LNCAP (cell line): ENCODE data around the gene GNG5.

Experiments used
- TF ChIP-seq, protein P1 (sequence below): fragments of 450-650 bp; IDR thresholded peaks from 2 replicates; pipeline ENCODE4 v1.5.1; 2017; ENCODE audit warnings: mild to moderate bottlenecking

GNG5 gene

DNA sequence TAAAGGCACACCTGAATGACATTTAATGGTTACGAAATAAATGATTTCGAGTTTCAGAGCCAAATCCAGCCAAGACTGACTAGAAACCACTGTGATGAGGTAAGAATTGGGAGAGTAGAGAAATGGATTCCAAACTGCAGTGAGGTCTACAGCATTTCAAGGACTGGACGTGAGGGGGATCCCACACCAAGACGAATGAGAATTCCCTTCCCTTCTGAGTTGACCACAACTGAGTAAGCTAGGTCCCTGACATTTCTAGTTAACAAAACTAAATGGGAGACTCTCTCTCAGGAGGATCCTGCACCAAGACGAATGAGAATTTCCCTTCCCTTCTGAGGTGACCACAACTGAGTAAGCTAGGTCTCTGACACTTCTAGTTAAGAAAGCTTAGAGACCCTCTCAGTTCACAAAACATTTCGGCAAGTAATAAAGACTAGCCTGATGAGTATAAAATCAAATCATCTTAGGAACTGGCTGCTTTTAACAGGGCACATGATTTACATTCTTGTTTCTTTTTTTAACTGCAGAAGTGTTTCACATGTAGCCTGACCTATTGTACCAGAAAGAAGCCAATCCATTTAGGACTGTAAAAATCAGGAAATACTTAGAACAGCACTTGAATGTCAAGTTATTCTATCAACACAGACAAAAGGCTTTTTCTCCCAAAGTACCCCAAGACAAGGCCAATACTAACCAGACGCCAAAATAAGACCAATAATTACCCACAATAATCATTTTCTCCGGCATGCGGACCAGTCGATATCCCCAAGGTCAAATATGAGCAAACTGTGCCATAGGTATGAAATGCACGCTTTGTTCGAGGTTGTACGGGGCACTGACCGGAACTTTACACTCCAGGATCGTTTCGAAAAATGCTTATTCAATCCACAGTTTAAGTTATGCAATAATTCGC is 1.5 kb downstream of the GNG5 start:
- TF ChIP-seq, protein P1, sequence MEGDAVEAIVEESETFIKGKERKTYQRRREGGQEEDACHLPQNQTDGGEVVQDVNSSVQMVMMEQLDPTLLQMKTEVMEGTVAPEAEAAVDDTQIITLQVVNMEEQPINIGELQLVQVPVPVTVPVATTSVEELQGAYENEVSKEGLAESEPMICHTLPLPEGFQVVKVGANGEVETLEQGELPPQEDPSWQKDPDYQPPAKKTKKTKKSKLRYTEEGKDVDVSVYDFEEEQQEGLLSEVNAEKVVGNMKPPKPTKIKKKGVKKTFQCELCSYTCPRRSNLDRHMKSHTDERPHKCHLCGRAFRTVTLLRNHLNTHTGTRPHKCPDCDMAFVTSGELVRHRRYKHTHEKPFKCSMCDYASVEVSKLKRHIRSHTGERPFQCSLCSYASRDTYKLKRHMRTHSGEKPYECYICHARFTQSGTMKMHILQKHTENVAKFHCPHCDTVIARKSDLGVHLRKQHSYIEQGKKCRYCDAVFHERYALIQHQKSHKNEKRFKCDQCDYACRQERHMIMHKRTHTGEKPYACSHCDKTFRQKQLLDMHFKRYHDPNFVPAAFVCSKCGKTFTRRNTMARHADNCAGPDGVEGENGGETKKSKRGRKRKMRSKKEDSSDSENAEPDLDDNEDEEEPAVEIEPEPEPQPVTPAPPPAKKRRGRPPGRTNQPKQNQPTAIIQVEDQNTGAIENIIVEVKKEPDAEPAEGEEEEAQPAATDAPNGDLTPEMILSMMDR, result no peak

DNA sequence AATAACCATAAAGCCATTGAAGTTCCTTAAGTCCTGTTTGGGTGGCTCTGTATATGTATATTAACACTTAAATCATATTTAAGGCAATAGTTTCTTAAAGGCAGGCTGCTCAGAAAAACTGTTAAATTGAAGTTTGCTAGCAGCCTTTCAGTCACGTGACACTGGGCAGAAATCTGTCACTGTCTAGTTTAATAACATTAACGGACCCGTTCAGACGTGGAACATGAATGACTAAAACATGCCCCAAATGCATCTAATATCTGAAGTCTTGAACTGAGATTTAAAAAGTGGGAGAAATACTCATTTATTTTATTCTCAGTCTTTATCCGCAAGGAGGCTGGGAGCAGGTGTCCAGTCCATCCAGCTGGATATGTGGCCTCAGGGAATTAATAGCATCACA is 3.5 kb downstream of the GNG5 start:
- TF ChIP-seq, protein P1, result no peak

DNA sequence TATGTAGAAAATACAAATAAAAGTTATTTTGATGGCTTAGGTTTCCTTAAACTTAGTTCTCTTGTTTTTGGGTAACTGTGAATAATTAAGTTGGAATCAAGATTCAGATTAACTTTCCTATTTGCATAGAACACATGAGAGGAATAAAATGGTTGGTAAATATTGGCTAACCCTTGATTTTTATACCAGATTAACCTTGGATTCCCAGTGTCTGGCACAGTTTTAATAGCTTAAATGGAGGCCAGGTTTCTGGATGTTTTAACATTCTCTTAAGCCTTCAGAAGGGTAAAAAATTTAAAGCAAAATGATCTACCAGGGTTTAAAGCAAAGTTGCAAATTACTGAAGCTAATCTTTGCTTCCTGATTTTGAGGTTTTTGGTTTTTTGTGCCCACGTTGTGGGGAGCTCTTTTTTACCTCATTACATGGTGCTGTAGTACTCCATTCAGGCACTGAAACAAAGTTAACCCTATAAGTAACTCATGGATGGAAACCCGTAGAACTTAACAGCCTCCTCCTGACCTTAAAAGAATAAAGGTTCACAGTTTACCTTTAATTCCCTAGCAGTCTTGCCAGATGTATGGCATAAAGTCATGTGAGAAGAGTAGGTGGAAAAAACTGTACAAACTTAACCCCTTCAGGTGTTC is 8.6 kb downstream of the GNG5 start:
- TF ChIP-seq, protein P1, result no peak

DNA sequence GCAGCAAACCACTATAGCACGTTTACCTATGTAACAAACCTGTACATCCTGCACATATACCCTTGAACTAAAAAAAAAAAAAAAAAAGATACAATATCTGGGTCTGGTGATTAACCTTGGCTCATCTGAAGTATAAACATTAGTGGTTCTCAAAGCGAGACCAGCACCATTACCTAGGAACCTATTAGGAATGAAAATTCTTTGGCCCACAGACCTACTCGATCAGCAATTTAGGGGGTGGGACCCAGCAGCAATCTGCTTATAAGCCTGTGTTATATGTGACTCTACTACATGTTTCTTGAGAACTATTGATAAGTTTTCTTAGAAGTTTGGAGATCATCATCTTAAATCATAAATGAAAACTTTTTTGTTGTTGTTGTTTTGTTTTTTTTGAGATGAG is 9.9 kb downstream of the GNG5 start:
- TF ChIP-seq, protein P1, result no peak

DNA sequence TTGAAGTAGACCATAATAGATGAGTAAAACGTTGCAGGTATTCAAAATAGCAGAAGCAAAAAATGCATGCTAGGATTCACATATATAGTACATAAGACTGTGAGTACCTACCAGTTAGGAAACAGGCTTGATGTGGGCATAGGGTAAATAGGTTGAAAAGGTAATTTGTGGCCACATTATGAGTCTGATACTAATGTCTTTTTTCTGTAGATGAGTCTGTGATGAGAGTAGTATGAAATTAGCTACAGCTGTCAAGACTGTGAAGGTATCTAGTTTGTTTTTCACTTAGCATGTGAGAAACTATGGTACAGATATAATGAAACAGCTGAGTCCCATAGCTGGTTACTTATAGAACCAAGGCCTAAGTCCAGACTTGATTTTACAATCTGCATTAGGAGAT is 12.6 kb downstream of the GNG5 start:
- TF ChIP-seq, protein P1, result no peak

DNA sequence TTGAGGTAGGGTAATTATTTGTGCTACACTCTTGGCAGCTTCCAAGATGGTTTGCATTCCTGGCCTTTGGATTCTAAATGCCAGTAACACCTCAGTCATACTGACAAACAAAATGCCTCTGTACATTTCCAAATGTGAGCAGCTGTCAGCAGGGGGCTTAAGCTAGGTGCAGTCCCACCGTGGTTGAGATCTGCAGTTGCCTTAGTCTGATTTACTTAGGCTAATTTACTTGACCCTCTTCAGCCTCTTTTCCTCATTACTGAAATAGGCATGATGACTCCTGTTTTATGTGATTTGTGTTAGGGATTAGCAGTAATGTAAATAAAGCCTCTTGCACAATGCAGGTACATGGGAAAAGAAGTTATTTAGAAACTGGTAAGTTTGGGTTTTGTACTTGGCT is 13.7 kb downstream of the GNG5 start:
- TF ChIP-seq, protein P1, result no peak

DNA sequence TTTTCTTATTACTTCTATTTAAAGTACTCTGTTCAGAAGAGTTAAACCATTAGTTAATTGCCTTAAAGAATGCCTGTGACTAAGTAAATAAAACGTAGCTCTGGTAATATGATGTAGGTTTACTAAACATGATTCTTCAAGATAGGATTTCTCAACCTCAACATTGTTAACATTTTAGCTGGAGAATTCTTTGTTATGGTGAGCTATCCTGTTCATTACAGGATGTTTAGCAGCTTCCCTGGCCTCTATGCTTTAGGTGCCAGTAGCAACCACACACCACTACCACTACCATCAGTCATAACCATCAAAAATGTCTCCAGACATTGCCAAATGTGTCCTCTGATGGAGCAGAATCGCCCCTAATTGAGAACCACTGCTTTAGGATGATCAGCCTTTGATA is 16.6 kb downstream of the GNG5 start:
- TF ChIP-seq, protein P1, result no peak
